IMR-90 (cell line): ENCODE results near the gene SRPK3.

Source experiments
- BHLHE40 ChIP-seq: fragments of 150-350 bp; IDR thresholded peaks from 2 replicates; pipeline ENCODE4 v1.6.1; 2016; ENCODE audit warnings: mild to moderate bottlenecking, low read depth, low read length
- CEBPB ChIP-seq: IDR thresholded peaks from 2 replicates; pipeline ENCODE4 v1.6.1; 2012; ENCODE audit warnings: low read depth, low read length, improper control_type of control experiment
- CTCF ChIP-seq: conservative IDR thresholded peaks from 2 replicates; pipeline ENCODE4 v1.5.1; 2012; ENCODE audit warnings: mild to moderate bottlenecking, low read depth, low read length, improper control_type of control experiment
- MXI1 ChIP-seq: IDR thresholded peaks from 2 replicates; pipeline ENCODE4 v1.6.1; 2012; ENCODE audit warnings: low read depth, mild to moderate bottlenecking, low read length, moderate library complexity, borderline replicate concordance
- POLR2A ChIP-seq: IDR thresholded peaks from 2 replicates; pipeline ENCODE4 v1.6.1; 2012; ENCODE audit warnings: mild to moderate bottlenecking, low read depth, low read length
- RAD21 ChIP-seq: IDR thresholded peaks from 2 replicates; pipeline ENCODE4 v1.6.1; 2012; ENCODE audit warnings: low read length, improper control_type of control experiment
- RCOR1 ChIP-seq: IDR thresholded peaks from 2 replicates; pipeline ENCODE4 v1.6.1; 2012; ENCODE audit warnings: mild to moderate bottlenecking, low read length, improper control_type of control experiment; ENCODE audit not compliant: insufficient replicate concordance
- RFX5 ChIP-seq: IDR thresholded peaks from 2 replicates; pipeline ENCODE4 v1.8.0; 2012; ENCODE audit warnings: low read depth, mild to moderate bottlenecking, low read length, moderate library complexity
- SMC3 ChIP-seq: fragments of 150-350 bp; IDR thresholded peaks from 2 replicates; pipeline ENCODE4 v1.6.1; 2016; ENCODE audit warnings: low read depth, mild to moderate bottlenecking, antibody characterized with exemption, low read length, moderate library complexity
- TF ChIP-seq, protein P1 (sequence below): fragments of 150-350 bp; IDR thresholded peaks from 2 replicates; pipeline ENCODE4 v1.6.1; 2017; ENCODE audit warnings: mild to moderate bottlenecking, antibody characterized with exemption, low read length, low read depth

GRCh38 chrX:153772316-153773217 is 8.3 kb upstream of the SRPK3 start:
- TF ChIP-seq POLR2A (no peak), CTCF (no peak), RCOR1 (no peak), RFX5 (no peak), RAD21 (no peak), SMC3 (no peak), CEBPB (no peak), BHLHE40 (no peak), MXI1 (no peak)
- TF ChIP-seq, protein P1, sequence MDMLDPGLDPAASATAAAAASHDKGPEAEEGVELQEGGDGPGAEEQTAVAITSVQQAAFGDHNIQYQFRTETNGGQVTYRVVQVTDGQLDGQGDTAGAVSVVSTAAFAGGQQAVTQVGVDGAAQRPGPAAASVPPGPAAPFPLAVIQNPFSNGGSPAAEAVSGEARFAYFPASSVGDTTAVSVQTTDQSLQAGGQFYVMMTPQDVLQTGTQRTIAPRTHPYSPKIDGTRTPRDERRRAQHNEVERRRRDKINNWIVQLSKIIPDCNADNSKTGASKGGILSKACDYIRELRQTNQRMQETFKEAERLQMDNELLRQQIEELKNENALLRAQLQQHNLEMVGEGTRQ: no peak
